Mesothelial cell of epicardium (in vitro differentiated cells): ENCODE measurements around the gene DHRS3. TPM values are rescaled to one million over a fixed set of nuclear protein-coding genes. Genes with fewer than 3 reads are reported as not detected.
"Not testable (repeated sequence)": the region's sequence is repeated elsewhere in the genome, so short reads cannot be mapped to it uniquely, and the experiment has no call there.

Experiments
- DNase-seq, 2 experiments: peaks; one replicate each; pipeline ENCODE4 v3.0.0; 2021; ENCODE audit warnings: low spot score in 2 of 2; ENCODE audit not compliant: unreplicated experiment in 2 of 2
- H3K27ac Mint-ChIP-seq: 2 replicates; pipeline ENCODE4 v1.8.0; 2021; ENCODE audit warnings: mixed read lengths
- H3K27me3 Mint-ChIP-seq: 2 replicates; pipeline ENCODE4 v1.8.0; 2021; ENCODE audit warnings: low read depth, mixed read lengths
- H3K36me3 Mint-ChIP-seq: 2 replicates; pipeline ENCODE4 v1.8.0; 2021; ENCODE audit warnings: mixed read lengths
- H3K4me1 Mint-ChIP-seq: 2 replicates; pipeline ENCODE4 v1.8.0; 2021; ENCODE audit warnings: mixed read lengths
- H3K4me3 Mint-ChIP-seq: 2 replicates; pipeline ENCODE4 v1.8.0; 2021; ENCODE audit warnings: mild to moderate bottlenecking, moderate library complexity, mixed read lengths
- H3K9me3 Mint-ChIP-seq: 2 replicates; pipeline ENCODE4 v1.8.0; 2021; ENCODE audit warnings: mixed read lengths
- CTCF ChIP-seq: fragments of 200-600 bp; sonication (generic); IDR thresholded peaks from one replicate; pipeline ENCODE4 v1.5.0; 2021; ENCODE audit warnings: antibody characterized with exemption; ENCODE audit not compliant: unreplicated experiment
- total RNA-seq: library from RNA; stranded (reverse); gene quantifications from 3 replicates; pipeline ENCODE4 v1.2.1, GENCODE V29; 2021

Gene DHRS3
- total RNA-seq, 1 donor from 2014 or later = 1,086 TPM

- Mint-ChIP-seq H3K4me1 (peaks cover 22% of the 10 kb centered on the region), H3K27me3 (no peaks in the 10 kb centered on the region), H3K36me3 (peaks cover 2% of the 10 kb centered on the region), H3K4me3 (no peak overlapping the region), H3K27ac (no peak overlapping the region), H3K9me3 (peaks cover 17% of the 10 kb centered on the region)
- TF ChIP-seq CTCF = no peak
- no peak for DNase-seq
These were observed 36.1 kb upstream of the DHRS3 start for GRCh38 chr1:12654004-12654567.

GRCh38 chr1:12649971-12650421 is 32.0 kb upstream of the DHRS3 start:
- H3K4me1 Mint-ChIP-seq = peaks cover 20% of the 10 kb centered on the region
- H3K4me3 Mint-ChIP-seq = no peak overlapping the region
- H3K27ac Mint-ChIP-seq = peak overlapping the region; percentile 35
- peaks cover 9% of the 10 kb centered on the region for H3K27me3 Mint-ChIP-seq
- H3K36me3 Mint-ChIP-seq = peaks cover 2% of the 10 kb centered on the region
- peaks cover 13% of the 10 kb centered on the region for H3K9me3 Mint-ChIP-seq
- no peak for DNase-seq
- TF ChIP-seq CTCF = no peak

DNA sequence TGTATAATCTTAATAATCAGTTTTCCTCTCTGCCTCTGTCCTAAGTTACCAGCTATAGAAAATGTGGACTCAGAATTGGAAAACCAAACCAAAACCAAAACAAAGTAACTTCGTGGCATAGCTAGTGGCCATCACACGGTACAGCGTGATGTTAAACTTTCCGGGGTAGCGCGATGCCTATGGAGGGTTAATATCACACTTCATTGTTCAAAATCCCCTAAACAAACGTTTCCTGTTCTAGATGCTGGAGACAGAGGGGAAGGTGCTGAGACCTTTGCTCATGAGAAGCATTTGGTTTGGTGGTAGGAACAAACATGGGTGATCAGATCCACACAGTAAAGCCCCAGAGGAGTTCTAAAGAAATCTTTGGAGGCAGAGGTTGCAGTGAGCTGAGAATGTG is 30.7 kb upstream of the DHRS3 start:
- no peak for DNase-seq
- Mint-ChIP-seq H3K4me3 (no peak overlapping the region), H3K9me3 (peaks cover under 1% of the 10 kb centered on the region), H3K4me1 (peaks cover 20% of the 10 kb centered on the region), H3K27ac (no peak overlapping the region), H3K27me3 (peaks cover 14% of the 10 kb centered on the region), H3K36me3 (peaks cover 2% of the 10 kb centered on the region)
- TF ChIP-seq CTCF = no peak

- H3K4me3 Mint-ChIP-seq, H3K36me3 Mint-ChIP-seq, DNase-seq, H3K27ac Mint-ChIP-seq: not testable (repeated sequence)
- Mint-ChIP-seq H3K4me1 (peaks cover 15% of the 10 kb centered on the region), H3K9me3 (peaks cover 19% of the 10 kb centered on the region), H3K27me3 (peaks cover 14% of the 10 kb centered on the region)
These were observed 27.4 kb upstream of the DHRS3 start for GRCh38 chr1:12645401-12645800.

DNA sequence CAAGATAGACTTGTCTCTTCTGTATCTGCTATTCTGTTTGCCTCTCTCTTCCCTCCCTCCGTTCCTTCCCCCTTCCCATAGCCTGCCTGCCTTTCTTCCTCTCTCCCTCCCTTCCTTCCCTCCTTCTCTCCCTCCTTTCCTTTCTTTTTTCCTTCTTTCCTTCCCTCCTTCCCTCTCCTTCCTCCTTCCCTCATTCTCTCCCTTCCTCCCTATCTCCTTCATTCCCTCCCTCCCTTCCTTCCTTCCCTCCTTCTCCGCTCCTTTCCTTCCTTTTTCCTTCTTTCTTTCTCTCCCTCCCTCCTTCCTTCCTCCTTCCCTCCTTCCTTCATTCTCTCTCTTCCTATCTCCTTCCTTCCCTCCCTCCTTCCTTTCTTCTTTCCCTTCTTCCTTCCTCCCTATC is 26.8 kb upstream of the DHRS3 start:
- H3K27me3 Mint-ChIP-seq = peaks cover 14% of the 10 kb centered on the region
- H3K27ac Mint-ChIP-seq = no peak overlapping the region
- TF ChIP-seq CTCF = no peak

GRCh38 chr1:12644237-12644636 is 26.2 kb upstream of the DHRS3 start:
- no peak for TF ChIP-seq CTCF
- H3K4me3 Mint-ChIP-seq = no peak overlapping the region
- peaks cover 8% of the 10 kb centered on the region for H3K36me3 Mint-ChIP-seq
- no peak overlapping the region for H3K27ac Mint-ChIP-seq
- H3K9me3 Mint-ChIP-seq = peaks cover 31% of the 10 kb centered on the region
- peaks cover 5% of the 10 kb centered on the region for H3K4me1 Mint-ChIP-seq
- peaks cover 14% of the 10 kb centered on the region for H3K27me3 Mint-ChIP-seq
- DNase-seq = no peak

More for the DNA sequence above, 26.8 kb upstream of the DHRS3 start:
- peaks cover 10% of the 10 kb centered on the region for H3K4me1 Mint-ChIP-seq
- DNase-seq = no peak
- peaks cover 8% of the 10 kb centered on the region for H3K36me3 Mint-ChIP-seq
- H3K9me3 Mint-ChIP-seq = peaks cover 25% of the 10 kb centered on the region
- H3K4me3 Mint-ChIP-seq = no peak overlapping the region
